ENCODE measurements around the gene CIP2A. TPM values are rescaled to one million over a fixed set of nuclear protein-coding genes. Genes with fewer than 3 reads are reported as not detected.

Gene CIP2A
- total RNA-seq, 1 donor from 2014 or later: 66.5 TPM

GRCh38 chr3:108503722-108504121 is 85.5 kb downstream of the CIP2A start:
- no peak overlapping the region for H3K27ac Mint-ChIP-seq
- Histone ChIP-seq H2AFZ (replicated peaks) (no peak overlapping the region), H3K27me3 (no peaks in the 10 kb centered on the region), H3K36me3 (no peaks in the 10 kb centered on the region), H3K4me2 (no peak overlapping the region), H3K9ac (no peak overlapping the region), H3K4me3 (no peak overlapping the region), H3K27ac (no peak overlapping the region), H3K4me1 (no peaks in the 10 kb centered on the region), H3K79me2 (ENCODE audit: low read depth) (no peaks in the 10 kb centered on the region), H3K9me3 (ENCODE audit: low read depth) (no peaks in the 10 kb centered on the region), H3F3A (ENCODE audit: low read depth) (no peaks in the 10 kb centered on the region), H4K20me1 (ENCODE audit: low read depth) (no peaks in the 10 kb centered on the region)
- TF ChIP-seq EZH2phosphoT487 (IDR thresholded peaks at IDR 0.05): no peak
- no peak for TF ChIP-seq EZH2 (IDR thresholded peaks at IDR 0.05)
- TF ChIP-seq CTCF (IDR thresholded peaks at IDR 0.05): no peak
- no peaks in the 10 kb centered on the region for H3K9me3 Mint-ChIP-seq
- no peaks in the 10 kb centered on the region for H3K36me3 Mint-ChIP-seq
- no peak for DNase-seq (ENCODE audit: low spot score)
- H3K4me3 Mint-ChIP-seq: no peak overlapping the region
- no peaks in the 10 kb centered on the region for H3K27me3 Mint-ChIP-seq (ENCODE audit: insufficient read depth, low read depth)
- H3K4me1 Mint-ChIP-seq: peaks cover 2% of the 10 kb centered on the region

GRCh38 chr3:108501535-108501934 is 87.7 kb downstream of the CIP2A start:
- Histone ChIP-seq H2AFZ (replicated peaks) (no peak overlapping the region), H4K20me1 (ENCODE audit: low read depth) (no peaks in the 10 kb centered on the region), H3K36me3 (no peaks in the 10 kb centered on the region), H3K9me3 (ENCODE audit: low read depth) (no peaks in the 10 kb centered on the region), H3K27me3 (no peaks in the 10 kb centered on the region), H3K4me2 (no peak overlapping the region), H3K4me1 (no peaks in the 10 kb centered on the region), H3K4me3 (no peak overlapping the region), H3K9ac (no peak overlapping the region), H3K79me2 (ENCODE audit: low read depth) (no peaks in the 10 kb centered on the region), H3F3A (ENCODE audit: low read depth) (no peaks in the 10 kb centered on the region), H3K27ac (no peak overlapping the region)
- DNase-seq (ENCODE audit: low spot score): no peak
- no peaks in the 10 kb centered on the region for H3K27me3 Mint-ChIP-seq (ENCODE audit: insufficient read depth, low read depth)
- H3K4me1 Mint-ChIP-seq: no peaks in the 10 kb centered on the region
- H3K9me3 Mint-ChIP-seq: no peaks in the 10 kb centered on the region
- H3K4me3 Mint-ChIP-seq: no peak overlapping the region
- H3K36me3 Mint-ChIP-seq: no peaks in the 10 kb centered on the region
- no peak overlapping the region for H3K27ac Mint-ChIP-seq
- no peak for TF ChIP-seq EZH2phosphoT487 (IDR thresholded peaks at IDR 0.05)
- no peak for TF ChIP-seq EZH2 (IDR thresholded peaks at IDR 0.05)
- no peak for TF ChIP-seq CTCF (IDR thresholded peaks at IDR 0.05)

- Histone ChIP-seq H3K79me2 (ENCODE audit: low read depth) (no peaks in the 10 kb centered on the region), H3K4me2 (no peak overlapping the region), H3K4me1 (no peaks in the 10 kb centered on the region), H3K27ac (no peak overlapping the region), H3F3A (ENCODE audit: low read depth) (no peaks in the 10 kb centered on the region), H3K27me3 (no peaks in the 10 kb centered on the region), H3K36me3 (no peaks in the 10 kb centered on the region), H2AFZ (replicated peaks) (no peak overlapping the region), H3K4me3 (no peak overlapping the region), H4K20me1 (ENCODE audit: low read depth) (no peaks in the 10 kb centered on the region), H3K9me3 (ENCODE audit: low read depth) (no peaks in the 10 kb centered on the region), H3K9ac (no peak overlapping the region)
- H3K9me3 Mint-ChIP-seq: no peaks in the 10 kb centered on the region
- no peak overlapping the region for H3K4me3 Mint-ChIP-seq
- H3K4me1 Mint-ChIP-seq: no peaks in the 10 kb centered on the region
- no peak for DNase-seq (ENCODE audit: low spot score)
- TF ChIP-seq EZH2 (IDR thresholded peaks at IDR 0.05): no peak
- TF ChIP-seq EZH2phosphoT487 (IDR thresholded peaks at IDR 0.05): no peak
- TF ChIP-seq CTCF (IDR thresholded peaks at IDR 0.05): no peak
- H3K36me3 Mint-ChIP-seq: no peaks in the 10 kb centered on the region
- no peak overlapping the region for H3K27ac Mint-ChIP-seq
- no peaks in the 10 kb centered on the region for H3K27me3 Mint-ChIP-seq (ENCODE audit: insufficient read depth, low read depth)
Observed at GRCh38 chr3:108500728-108501127, 88.5 kb downstream of the CIP2A start.

Small RNAs within 50 kb of the gene (small RNA-seq; reads per million reads assigned to genes)
- not detected for gene RF00156

Other genes with a start within 250 kb of the CIP2A start
- gene MYH15, start 78.8 kb downstream of the CIP2A start, total RNA-seq (ENCODE audit: low replicate concordance): 0.12 TPM in 1 of 2 replicates, not detected in the other
- 52.3 and 89.0 TPM in 2 replicates for gene DZIP3, start 284 bp upstream of the CIP2A start, total RNA-seq (ENCODE audit: low replicate concordance)
- gene RETNLB, start 168.0 kb upstream of the CIP2A start, total RNA-seq (ENCODE audit: low replicate concordance): not detected in 2 replicates
- not detected in 2 replicates for gene TRAT1, start 233.3 kb upstream of the CIP2A start, total RNA-seq (ENCODE audit: low replicate concordance)